LNCaP clone FGC (cell line): Measurements from ENCODE around the gene STOML3.

Source experiments
- DNase-seq: peaks from one replicate; pipeline ENCODE4 v3.0.0-alpha.2; 2011; ENCODE audit warnings: low read depth
- H3K4me3 ChIP-seq: 2 replicates; pipeline ENCODE4 v1.5.1; 2011; ENCODE audit warnings: mild to moderate bottlenecking, low read depth, low read length, control low read depth
- CTCF ChIP-seq: IDR thresholded peaks from 2 replicates; pipeline ENCODE4 v1.5.1; 2012; ENCODE audit warnings: mild to moderate bottlenecking; ENCODE audit not compliant: control insufficient read depth, insufficient read depth; ENCODE audit errors: extremely low read depth

Gene STOML3

DNA sequence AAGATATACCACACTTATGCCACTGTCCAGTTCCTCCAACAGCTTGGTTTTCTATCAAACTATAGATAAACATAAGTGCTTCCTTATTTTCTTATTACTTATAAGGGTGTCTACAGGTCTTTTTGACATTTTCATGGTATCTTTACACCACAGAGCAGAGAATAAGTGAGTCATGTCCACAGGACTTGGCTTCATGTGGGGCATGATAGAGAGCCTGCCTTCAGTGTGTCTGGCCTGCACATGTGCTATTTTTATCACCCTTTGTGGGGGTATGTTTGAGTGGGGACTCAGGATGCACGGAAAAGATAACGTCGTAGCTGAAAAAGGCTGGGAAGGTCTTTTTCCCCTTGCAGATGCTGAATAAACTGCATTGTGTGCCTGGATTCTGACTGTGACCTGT, 8.1 kb upstream of the STOML3 start:
- no peak for TF ChIP-seq CTCF
- no peak for DNase-seq
- no peak overlapping the region for H3K4me3 ChIP-seq

DNA sequence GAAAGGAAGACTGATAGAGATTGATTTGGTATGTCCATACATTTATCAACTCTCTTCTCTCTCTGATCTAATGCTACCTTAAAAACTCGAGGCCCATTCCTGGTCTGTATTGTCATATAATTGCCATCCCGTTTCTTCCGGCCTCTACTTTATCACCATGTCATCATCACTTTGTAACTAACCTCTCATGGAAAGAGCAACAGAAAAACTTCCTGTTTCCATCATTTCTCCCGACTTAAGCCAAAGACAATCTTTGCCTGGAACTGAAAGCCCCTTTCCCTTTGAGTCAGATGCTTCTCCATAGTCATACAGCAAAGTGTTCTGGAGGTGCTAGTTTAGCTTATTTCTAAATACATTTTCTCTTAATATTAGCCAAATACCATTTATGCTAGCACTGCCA, 2.8 kb upstream of the STOML3 start:
- H3K4me3 ChIP-seq, result no peak overlapping the region
- no peak for TF ChIP-seq CTCF
- no peak for DNase-seq

GRCh38 chr13:38981096-38981495, 9.5 kb downstream of the STOML3 start:
- no peak overlapping the region for H3K4me3 ChIP-seq
- no peak for TF ChIP-seq CTCF
- no peak for DNase-seq

- H3K4me3 ChIP-seq, result no peak overlapping the region
- DNase-seq, result no peak
Observed at GRCh38 chr13:38980750-38981078, 9.9 kb downstream of the STOML3 start.

DNA sequence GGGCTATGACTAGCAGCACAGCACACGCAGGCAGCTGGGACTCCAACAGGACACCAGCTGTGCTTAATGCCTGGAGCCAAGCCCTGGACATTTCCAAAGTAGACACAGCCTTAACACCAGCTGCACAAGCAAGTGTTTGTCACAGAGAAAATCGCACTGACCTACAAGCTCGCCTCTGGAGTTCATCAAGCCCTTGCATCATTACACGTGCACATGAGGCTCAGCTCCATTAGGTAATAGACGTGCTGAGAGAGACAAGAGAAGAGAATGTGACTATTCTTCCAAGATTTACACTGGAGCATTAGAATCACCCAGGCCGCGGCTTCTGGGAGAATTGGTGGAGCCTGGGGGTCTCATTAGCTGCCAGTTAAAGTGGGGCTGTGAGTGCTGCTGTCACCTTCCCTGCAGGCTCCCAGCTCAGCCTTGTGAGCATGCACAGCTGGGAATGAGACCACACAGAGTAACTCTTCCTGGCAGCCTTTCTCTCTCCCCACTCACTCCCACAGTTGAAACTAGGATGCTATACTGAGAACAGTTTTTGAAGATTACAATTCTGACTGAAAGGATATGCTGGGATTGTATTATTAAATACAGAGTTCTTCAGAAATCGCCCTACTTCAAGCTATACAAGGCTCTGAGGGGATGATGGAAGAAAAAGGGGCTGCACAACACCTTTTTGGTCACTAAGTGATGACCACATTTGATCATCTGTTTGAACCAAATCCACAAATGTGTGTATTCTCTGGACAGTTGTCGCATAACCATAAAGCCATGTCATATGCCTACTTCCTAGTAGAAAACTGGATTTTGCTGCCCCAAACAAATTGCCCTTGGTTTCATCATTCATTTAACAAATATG, 10.5 kb downstream of the STOML3 start:
- DNase-seq, result no peak
- TF ChIP-seq CTCF, result no peak
- no peak overlapping the region for H3K4me3 ChIP-seq

More at GRCh38 chr13:38980750-38981078, 9.9 kb downstream of the STOML3 start:
- TF ChIP-seq CTCF, result no peak

- 0 out of 2 replicates have a peak, but pooled peaks have one; percentile 11 for TF ChIP-seq CTCF
- DNase-seq, result no peak
- H3K4me3 ChIP-seq, result no peak overlapping the region
Observed at GRCh38 chr13:38970380-38971051, 20.1 kb downstream of the STOML3 start.
